Hepatocyte (in vitro differentiated cells): ENCODE data around the gene ARAP3. TPM values are rescaled to one million over a fixed set of nuclear protein-coding genes. Genes with fewer than 3 reads are reported as not detected.
"Not testable (repeated sequence)": the region's sequence is repeated elsewhere in the genome, so short reads cannot be mapped to it uniquely, and the experiment has no call there.

Source experiments
- DNase-seq: peaks from one replicate; pipeline ENCODE4 v3.0.0-alpha.2; 2016; ENCODE audit warnings: low spot score
- H2AFZ ChIP-seq: fragments of 200-600 bp; sonication (generic); 2 replicates; pipeline ENCODE4 v1.6.0; 2016; ENCODE audit warnings: antibody characterized with exemption, mild to moderate bottlenecking
- H3K27ac ChIP-seq: fragments of 200-600 bp; sonication (generic); 2 replicates; pipeline ENCODE4 v1.5.1; 2016; ENCODE audit warnings: mild to moderate bottlenecking
- H3K27me3 ChIP-seq: fragments of 200-600 bp; sonication (generic); 2 replicates; pipeline ENCODE4 v1.6.1; 2016
- H3K36me3 ChIP-seq: fragments of 200-600 bp; sonication (generic); replicated peaks from 2 replicates; pipeline ENCODE4 v1.5.1; 2016; ENCODE audit warnings: low read depth; ENCODE audit not compliant: insufficient read depth
- H3K4me1 ChIP-seq: fragments of 200-600 bp; sonication (generic); 2 replicates; pipeline ENCODE4 v1.5.1; 2016; ENCODE audit warnings: mild to moderate bottlenecking, moderate library complexity; ENCODE audit not compliant: insufficient read depth
- H3K4me2 ChIP-seq: fragments of 200-600 bp; sonication (generic); 2 replicates; pipeline ENCODE4 v1.6.0; 2016
- H3K4me3 ChIP-seq: fragments of 200-600 bp; sonication (generic); 2 replicates; pipeline ENCODE4 v1.5.1; 2016; ENCODE audit warnings: mild to moderate bottlenecking
- H3K79me2 ChIP-seq: fragments of 200-600 bp; sonication (generic); 2 replicates; pipeline ENCODE4 v1.6.0; 2017; ENCODE audit warnings: mild to moderate bottlenecking
- H3K9me2 ChIP-seq: fragments of 200-600 bp; sonication (generic); replicated peaks from 2 replicates; pipeline ENCODE4 v1.6.0; 2017; ENCODE audit warnings: mild to moderate bottlenecking; ENCODE audit not compliant: insufficient read depth
- H3K9me3 ChIP-seq: fragments of 200-600 bp; sonication (generic); 2 replicates; pipeline ENCODE4 v1.5.1; 2016; ENCODE audit warnings: low read depth, mild to moderate bottlenecking
- H4K20me1 ChIP-seq: fragments of 200-600 bp; sonication (generic); 2 replicates; pipeline ENCODE4 v1.6.0; 2016; ENCODE audit warnings: mild to moderate bottlenecking; ENCODE audit not compliant: insufficient read depth, poor library complexity, severe bottlenecking
- EZH2 ChIP-seq: fragments of 200-600 bp; sonication (generic); IDR thresholded peaks from 2 replicates; pipeline ENCODE4 v1.6.1; 2016; ENCODE audit warnings: antibody characterized with exemption, mild to moderate bottlenecking, borderline replicate concordance
- EZH2phosphoT487 ChIP-seq: fragments of 200-600 bp; sonication (generic); IDR thresholded peaks from one replicate; pipeline ENCODE4 v1.6.1; 2018; ENCODE audit warnings: antibody characterized with exemption, mild to moderate bottlenecking, low read depth, moderate library complexity; ENCODE audit not compliant: unreplicated experiment, severe bottlenecking
- WGBS: methylation state at CpG from one replicate; pipeline ENCODE4 v1.1.6; 2016; ENCODE audit warnings: low lambda C conversion rate; ENCODE audit errors: missing lambda C conversion rate; 5-methylcytosine and 5-hydroxymethylcytosine counted together
- polyA plus RNA-seq: library from polyadenylated mRNA; unstranded; fragments of >200 nt; fragmentation: Nextera tagmentation; extraction: Ambion mirVana; gene quantifications from 2 replicates; pipeline ENCODE4 v1.2.1, GENCODE V29; 2016
- total RNA-seq: library from RNA; depleted of rRNA; stranded (reverse); fragments of >200 nt; gene quantifications from 2 replicates; pipeline ENCODE4 v1.2.3, GENCODE V29; 2014
- TF ChIP-seq, protein P1 (sequence below): fragments of 200-600 bp; sonication (generic); IDR thresholded peaks from 2 replicates; pipeline ENCODE4 v1.5.1; 2016; ENCODE audit warnings: antibody characterized with exemption, mild to moderate bottlenecking; ENCODE audit not compliant: poor library complexity

ARAP3 gene, protein sequence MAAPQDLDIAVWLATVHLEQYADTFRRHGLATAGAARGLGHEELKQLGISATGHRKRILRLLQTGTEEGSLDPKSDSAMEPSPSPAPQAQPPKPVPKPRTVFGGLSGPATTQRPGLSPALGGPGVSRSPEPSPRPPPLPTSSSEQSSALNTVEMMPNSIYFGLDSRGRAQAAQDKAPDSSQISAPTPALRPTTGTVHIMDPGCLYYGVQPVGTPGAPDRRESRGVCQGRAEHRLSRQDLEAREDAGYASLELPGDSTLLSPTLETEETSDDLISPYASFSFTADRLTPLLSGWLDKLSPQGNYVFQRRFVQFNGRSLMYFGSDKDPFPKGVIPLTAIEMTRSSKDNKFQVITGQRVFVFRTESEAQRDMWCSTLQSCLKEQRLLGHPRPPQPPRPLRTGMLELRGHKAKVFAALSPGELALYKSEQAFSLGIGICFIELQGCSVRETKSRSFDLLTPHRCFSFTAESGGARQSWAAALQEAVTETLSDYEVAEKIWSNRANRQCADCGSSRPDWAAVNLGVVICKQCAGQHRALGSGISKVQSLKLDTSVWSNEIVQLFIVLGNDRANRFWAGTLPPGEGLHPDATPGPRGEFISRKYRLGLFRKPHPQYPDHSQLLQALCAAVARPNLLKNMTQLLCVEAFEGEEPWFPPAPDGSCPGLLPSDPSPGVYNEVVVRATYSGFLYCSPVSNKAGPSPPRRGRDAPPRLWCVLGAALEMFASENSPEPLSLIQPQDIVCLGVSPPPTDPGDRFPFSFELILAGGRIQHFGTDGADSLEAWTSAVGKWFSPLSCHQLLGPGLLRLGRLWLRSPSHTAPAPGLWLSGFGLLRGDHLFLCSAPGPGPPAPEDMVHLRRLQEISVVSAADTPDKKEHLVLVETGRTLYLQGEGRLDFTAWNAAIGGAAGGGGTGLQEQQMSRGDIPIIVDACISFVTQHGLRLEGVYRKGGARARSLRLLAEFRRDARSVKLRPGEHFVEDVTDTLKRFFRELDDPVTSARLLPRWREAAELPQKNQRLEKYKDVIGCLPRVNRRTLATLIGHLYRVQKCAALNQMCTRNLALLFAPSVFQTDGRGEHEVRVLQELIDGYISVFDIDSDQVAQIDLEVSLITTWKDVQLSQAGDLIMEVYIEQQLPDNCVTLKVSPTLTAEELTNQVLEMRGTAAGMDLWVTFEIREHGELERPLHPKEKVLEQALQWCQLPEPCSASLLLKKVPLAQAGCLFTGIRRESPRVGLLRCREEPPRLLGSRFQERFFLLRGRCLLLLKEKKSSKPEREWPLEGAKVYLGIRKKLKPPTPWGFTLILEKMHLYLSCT (N-terminal part only)
- total RNA-seq (4.9 and 5.1 TPM in 2 replicates), polyA plus RNA-seq (8.4 and 8.6 TPM in 2 replicates)

- 11% methylated on average over 37 of the region's 77 CpGs for WGBS
- peak within 1 kb of the TSS; percentile 32 for H2AFZ ChIP-seq
- no peak for TF ChIP-seq EZH2
- TF ChIP-seq, protein P1, sequence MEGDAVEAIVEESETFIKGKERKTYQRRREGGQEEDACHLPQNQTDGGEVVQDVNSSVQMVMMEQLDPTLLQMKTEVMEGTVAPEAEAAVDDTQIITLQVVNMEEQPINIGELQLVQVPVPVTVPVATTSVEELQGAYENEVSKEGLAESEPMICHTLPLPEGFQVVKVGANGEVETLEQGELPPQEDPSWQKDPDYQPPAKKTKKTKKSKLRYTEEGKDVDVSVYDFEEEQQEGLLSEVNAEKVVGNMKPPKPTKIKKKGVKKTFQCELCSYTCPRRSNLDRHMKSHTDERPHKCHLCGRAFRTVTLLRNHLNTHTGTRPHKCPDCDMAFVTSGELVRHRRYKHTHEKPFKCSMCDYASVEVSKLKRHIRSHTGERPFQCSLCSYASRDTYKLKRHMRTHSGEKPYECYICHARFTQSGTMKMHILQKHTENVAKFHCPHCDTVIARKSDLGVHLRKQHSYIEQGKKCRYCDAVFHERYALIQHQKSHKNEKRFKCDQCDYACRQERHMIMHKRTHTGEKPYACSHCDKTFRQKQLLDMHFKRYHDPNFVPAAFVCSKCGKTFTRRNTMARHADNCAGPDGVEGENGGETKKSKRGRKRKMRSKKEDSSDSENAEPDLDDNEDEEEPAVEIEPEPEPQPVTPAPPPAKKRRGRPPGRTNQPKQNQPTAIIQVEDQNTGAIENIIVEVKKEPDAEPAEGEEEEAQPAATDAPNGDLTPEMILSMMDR = no peak
- no peak for TF ChIP-seq EZH2phosphoT487
Measured at GRCh38 chr5:141681695-141682641, at the start of gene ARAP3. Gene ARAP3, minus strand, starts transcription at chr5:141682230. Its CDS starts 1,744 bp downstream, at chr5:141680486.

GRCh38 chr5:141729387-141730006 is 47.5 kb upstream of the ARAP3 start:
- Histone ChIP-seq H4K20me1 (no peaks in the 10 kb centered on the region), H3K9me3 (no peaks in the 10 kb centered on the region), H3K27me3 (no peaks in the 10 kb centered on the region), H3K36me3 (no peaks in the 10 kb centered on the region), H3K4me3 (no peak overlapping the region), H3K9me2 (no peaks in the 10 kb centered on the region), H2AFZ (no peak overlapping the region), H3K4me2 (no peak overlapping the region), H3K4me1 (no peaks in the 10 kb centered on the region), H3K27ac (no peak overlapping the region), H3K79me2 (no peaks in the 10 kb centered on the region)
- DNase-seq = no peak
- TF ChIP-seq, protein P1 = no peak
- TF ChIP-seq EZH2 = no peak
- TF ChIP-seq EZH2phosphoT487 = no peak
- 59% methylated on average over 6 of the region's 6 CpGs for WGBS

More at GRCh38 chr5:141681695-141682641, at the start of gene ARAP3:
- H3K4me3 ChIP-seq = no peak within 1 kb of the TSS
- peak within 1 kb of the TSS; percentile 80 for H3K27ac ChIP-seq
- H3K9me3 ChIP-seq = no peaks in the 10 kb centered on the region
- H4K20me1 ChIP-seq = no peaks in the 10 kb centered on the region
- H3K79me2 ChIP-seq = no peaks in the 10 kb centered on the region
- DNase-seq = peak; percentile 92
- no peaks in the 10 kb centered on the region for H3K36me3 ChIP-seq
- peak within 1 kb of the TSS; percentile 73 for H3K4me2 ChIP-seq
- no peaks in the 10 kb centered on the region for H3K9me2 ChIP-seq
- peaks cover 18% of the 10 kb centered on the region for H3K4me1 ChIP-seq
- H3K27me3 ChIP-seq = no peaks in the 10 kb centered on the region

GRCh38 chr5:141725891-141726290 is 43.9 kb upstream of the ARAP3 start:
- no peaks in the 10 kb centered on the region for H3K9me3 ChIP-seq
- no peaks in the 10 kb centered on the region for H3K9me2 ChIP-seq
- TF ChIP-seq EZH2phosphoT487 (no peak), EZH2 (no peak)
- TF ChIP-seq, protein P1 = no peak
- H3K79me2 ChIP-seq = no peaks in the 10 kb centered on the region
- no peaks in the 10 kb centered on the region for H3K4me1 ChIP-seq
- no peak overlapping the region for H3K4me3 ChIP-seq
- no peak overlapping the region for H2AFZ ChIP-seq
- no peak for DNase-seq
- no peaks in the 10 kb centered on the region for H3K36me3 ChIP-seq
- no peak overlapping the region for H3K4me2 ChIP-seq
- no peaks in the 10 kb centered on the region for H3K27me3 ChIP-seq
- 58% methylated on average over 3 of the region's 3 CpGs for WGBS
- no peak overlapping the region for H3K27ac ChIP-seq
- H4K20me1 ChIP-seq = no peaks in the 10 kb centered on the region

DNA sequence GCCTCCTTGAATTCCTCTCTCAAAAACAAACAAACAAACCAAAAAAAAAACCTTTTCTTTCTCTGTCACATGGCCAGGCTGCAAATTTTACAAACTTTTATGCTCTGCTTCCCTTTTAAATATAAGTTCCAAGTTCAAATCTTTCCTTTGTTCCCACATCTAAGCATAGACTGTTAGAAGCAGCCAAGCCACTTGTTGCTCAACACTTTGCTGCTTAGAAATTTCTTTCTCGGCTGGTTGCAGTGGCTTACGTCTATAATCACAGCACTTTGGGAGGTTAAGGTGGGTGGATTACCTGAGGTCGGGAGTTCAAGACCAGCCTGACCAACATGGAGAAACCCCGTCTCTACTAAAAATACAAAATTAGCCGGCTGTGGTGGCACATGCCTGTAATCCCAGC is 43.1 kb upstream of the ARAP3 start:
- H3K4me1 ChIP-seq, H4K20me1 ChIP-seq, H3K27ac ChIP-seq, H3K9me2 ChIP-seq, H3K27me3 ChIP-seq, H3K4me3 ChIP-seq, H2AFZ ChIP-seq, H3K36me3 ChIP-seq, DNase-seq, H3K79me2 ChIP-seq, H3K9me3 ChIP-seq, H3K4me2 ChIP-seq: not testable (repeated sequence)
- WGBS = 86% methylated on average over 5 of the region's 5 CpGs
